DND-41 (cell line): ENCODE measurements around the gene FAM9C.

ENCODE experiments used
- EZH2 ChIP-seq: IDR thresholded peaks from 3 replicates; pipeline ENCODE4 v1.6.1; 2012; ENCODE audit warnings: borderline replicate concordance, low read depth, mild to moderate bottlenecking, moderate library complexity, low read length, inconsistent platforms; ENCODE audit not compliant: severe bottlenecking
- TF ChIP-seq, protein P1 (sequence below): IDR thresholded peaks from 2 replicates; pipeline ENCODE4 v1.5.1; 2012; ENCODE audit warnings: borderline replicate concordance, low read length, moderate library complexity, mild to moderate bottlenecking; ENCODE audit not compliant: poor library complexity, severe bottlenecking; ENCODE audit errors: extremely low read depth

- TF ChIP-seq, protein P1, sequence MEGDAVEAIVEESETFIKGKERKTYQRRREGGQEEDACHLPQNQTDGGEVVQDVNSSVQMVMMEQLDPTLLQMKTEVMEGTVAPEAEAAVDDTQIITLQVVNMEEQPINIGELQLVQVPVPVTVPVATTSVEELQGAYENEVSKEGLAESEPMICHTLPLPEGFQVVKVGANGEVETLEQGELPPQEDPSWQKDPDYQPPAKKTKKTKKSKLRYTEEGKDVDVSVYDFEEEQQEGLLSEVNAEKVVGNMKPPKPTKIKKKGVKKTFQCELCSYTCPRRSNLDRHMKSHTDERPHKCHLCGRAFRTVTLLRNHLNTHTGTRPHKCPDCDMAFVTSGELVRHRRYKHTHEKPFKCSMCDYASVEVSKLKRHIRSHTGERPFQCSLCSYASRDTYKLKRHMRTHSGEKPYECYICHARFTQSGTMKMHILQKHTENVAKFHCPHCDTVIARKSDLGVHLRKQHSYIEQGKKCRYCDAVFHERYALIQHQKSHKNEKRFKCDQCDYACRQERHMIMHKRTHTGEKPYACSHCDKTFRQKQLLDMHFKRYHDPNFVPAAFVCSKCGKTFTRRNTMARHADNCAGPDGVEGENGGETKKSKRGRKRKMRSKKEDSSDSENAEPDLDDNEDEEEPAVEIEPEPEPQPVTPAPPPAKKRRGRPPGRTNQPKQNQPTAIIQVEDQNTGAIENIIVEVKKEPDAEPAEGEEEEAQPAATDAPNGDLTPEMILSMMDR, result no peak
- no peak for TF ChIP-seq EZH2
These were observed 35.1 kb downstream of the FAM9C start for GRCh38 chrX:13009273-13009672.
